H1 (cell line): Measurements from ENCODE around the gene MRPL52. TPM values are rescaled to one million over a fixed set of nuclear protein-coding genes. Genes with fewer than 3 reads are reported as not detected.

ENCODE experiments used
- CTCF ChIA-PET: fragments of 300-600 bp; sonication (Branson Sonifier 250); formaldehyde crosslinking; loops from one replicate; lab custom pipeline; 2021; ENCODE audit not compliant: partially characterized antibody; lab: Charles Lee
- POLR2A ChIA-PET: fragments of 300-600 bp; sonication (Branson Sonifier 250); formaldehyde crosslinking; loops from one replicate; lab custom pipeline; 2021; ENCODE audit warnings: inconsistent platforms; ENCODE audit not compliant: partially characterized antibody; lab: Charles Lee
- DNase-seq, 2 experiments: peaks; one replicate each; pipeline versions ENCODE4 v3.0.0 to v3.0.0-alpha.2; 2010 to 2022; ENCODE audit warnings: low spot score in 2 of 2, low read depth in 1 of 2, mixed read lengths in 1 of 2
- FAIRE-seq: peaks from 2 replicates; lab custom pipeline; 2011; peaks lifted over from hg19 to GRCh38; lab: Jason Lieb, UNC
- H2AFZ ChIP-seq: 2 replicates; pipeline ENCODE4 v1.8.1; 2012; ENCODE audit warnings: low read length, inconsistent platforms
- H2AK5ac ChIP-seq: 2 replicates; pipeline ENCODE4 v1.6.1; 2013; ENCODE audit warnings: low read depth, low read length
- H2BK120ac ChIP-seq: replicated peaks from 2 replicates; pipeline ENCODE3; 2013; ENCODE audit warnings: low read depth, low read length, inconsistent platforms
- H2BK12ac ChIP-seq: 2 replicates; pipeline ENCODE4 v1.6.1; 2013; ENCODE audit warnings: low read depth, low read length
- H2BK15ac ChIP-seq: 2 replicates; pipeline ENCODE4 v1.6.1; 2013; ENCODE audit warnings: low read length
- H2BK20ac ChIP-seq: 2 replicates; pipeline ENCODE4 v1.6.1; 2013; ENCODE audit warnings: low read length
- H2BK5ac ChIP-seq: 2 replicates; pipeline ENCODE4 v1.6.1; 2013; ENCODE audit warnings: low read depth, low read length
- H3K14ac ChIP-seq: 2 replicates; pipeline ENCODE4 v1.6.1; 2013; ENCODE audit warnings: inconsistent platforms; ENCODE audit not compliant: insufficient read length
- H3K18ac ChIP-seq: 2 replicates; pipeline ENCODE4 v1.6.1; 2013; ENCODE audit warnings: low read length; ENCODE audit errors: extremely low read depth
- H3K23ac ChIP-seq: 2 replicates; pipeline ENCODE4 v1.6.1; 2013; ENCODE audit warnings: inconsistent platforms; ENCODE audit not compliant: insufficient read length
- H3K23me2 ChIP-seq: 2 replicates; pipeline ENCODE4 v1.6.1; 2013; ENCODE audit warnings: low read depth, low read length
- H3K27ac ChIP-seq: 2 replicates; pipeline ENCODE4 v1.6.1; 2011; ENCODE audit warnings: low read depth, low read length, inconsistent platforms
- H3K27me3 ChIP-seq, 4 experiments: replicated peaks in 1 of 4; 1 replicate in 1 of 4; 2 replicates in 3 of 4; pipeline versions ENCODE4 v1.6.1 to v1.8.1; 2011 to 2013; ENCODE audit warnings: low read length in 3 of 4, mild to moderate bottlenecking in 3 of 4, inconsistent platforms in 2 of 4, mixed read lengths in 2 of 4, moderate library complexity in 1 of 4; ENCODE audit not compliant: control insufficient read depth in 3 of 4, insufficient read depth in 3 of 4; ENCODE audit errors: extremely low read depth in 1 of 4
- H3K36me3 ChIP-seq, 4 experiments: 2 replicates each; pipeline versions ENCODE4 v1.6.1 to v1.8.1; 2011 to 2013; ENCODE audit warnings: mild to moderate bottlenecking in 4 of 4, low read length in 3 of 4, moderate library complexity in 2 of 4, control low read depth in 1 of 4, inconsistent platforms in 1 of 4; ENCODE audit not compliant: insufficient read depth in 4 of 4, control insufficient read depth in 2 of 4
- H3K4ac ChIP-seq: replicated peaks from 2 replicates; pipeline ENCODE3; 2013; ENCODE audit warnings: low read length, low read depth, mixed read lengths, inconsistent platforms; ENCODE audit not compliant: insufficient read length
- H3K4me1 ChIP-seq, 4 experiments: replicated peaks in 1 of 4; 1 replicate in 1 of 4; 2 replicates in 3 of 4; pipeline versions ENCODE4 v1.6.1 to v1.8.1; 2011 to 2013; ENCODE audit warnings: low read length in 3 of 4, inconsistent platforms in 2 of 4, mixed read lengths in 1 of 4; ENCODE audit not compliant: insufficient read depth in 4 of 4, control insufficient read depth in 3 of 4
- H3K4me2 ChIP-seq, 2 experiments: 2 replicates each; pipeline versions ENCODE4 v1.6.1 to v1.8.1; 2011 to 2013; ENCODE audit warnings: low read depth in 2 of 2, low read length in 2 of 2, control low read depth in 1 of 2, inconsistent platforms in 1 of 2, mild to moderate bottlenecking in 1 of 2; ENCODE audit not compliant: insufficient read depth in 1 of 2
- H3K4me3 ChIP-seq, 4 experiments: fragments of 200-600, 300-600 bp in 1 of 4; sonication (generic), shearing (Covaris generic), sonication (Bioruptor Twin) in 1 of 4; 2 replicates each; pipeline versions ENCODE4 v1.5.1 to v1.8.1; 2011 to 2016; ENCODE audit warnings: low read length in 4 of 4, low read depth in 3 of 4, control low read depth in 2 of 4, inconsistent platforms in 2 of 4, mild to moderate bottlenecking in 2 of 4, mixed read lengths in 1 of 4, moderate library complexity in 1 of 4; ENCODE audit not compliant: insufficient read depth in 2 of 4; ENCODE audit errors: extremely low read depth in 1 of 4
- H3K56ac ChIP-seq: replicated peaks from 2 replicates; pipeline ENCODE3; 2013; ENCODE audit warnings: low read depth, mild to moderate bottlenecking, mixed read lengths, low read length, inconsistent platforms; ENCODE audit not compliant: insufficient read length
- H3K79me1 ChIP-seq: 2 replicates; pipeline ENCODE4 v1.6.1; 2013; ENCODE audit warnings: low read depth, low read length, control low read depth
- H3K79me2 ChIP-seq, 2 experiments: 2 replicates each; pipeline versions ENCODE4 v1.6.1 to v1.8.1; 2012 to 2013; ENCODE audit warnings: low read length in 2 of 2, mild to moderate bottlenecking in 2 of 2, inconsistent platforms in 1 of 2; ENCODE audit not compliant: insufficient read depth in 2 of 2, control insufficient read depth in 1 of 2
- H3K9ac ChIP-seq, 4 experiments: replicated peaks in 1 of 4; 1 replicate in 1 of 4; 2 replicates in 3 of 4; pipeline versions ENCODE4 v1.6.1 to v1.8.1; 2011 to 2013; ENCODE audit warnings: low read depth in 3 of 4, low read length in 3 of 4, control low read depth in 2 of 4, mild to moderate bottlenecking in 2 of 4, moderate library complexity in 2 of 4, inconsistent platforms in 1 of 4; ENCODE audit errors: extremely low read depth in 1 of 4
- H3K9me3 ChIP-seq, 2 experiments: 2 replicates each; pipeline versions ENCODE4 v1.6.1 to v1.8.1; 2012 to 2013; ENCODE audit warnings: mild to moderate bottlenecking in 2 of 2, moderate library complexity in 2 of 2, control low read depth in 1 of 2, inconsistent platforms in 1 of 2, low read depth in 1 of 2, low read length in 1 of 2, mixed read lengths in 1 of 2; ENCODE audit not compliant: insufficient read depth in 2 of 2
- H4K20me1 ChIP-seq, 2 experiments: replicated peaks in 1 of 2; 2 replicates each; pipeline versions ENCODE3 to v1.8.1; 2011 to 2013; ENCODE audit warnings: inconsistent platforms in 2 of 2, low read length in 2 of 2, mild to moderate bottlenecking in 1 of 2; ENCODE audit not compliant: insufficient read depth in 2 of 2, control insufficient read depth in 1 of 2
- H4K5ac ChIP-seq: 2 replicates; pipeline ENCODE4 v1.6.1; 2013; ENCODE audit warnings: low read length, low read depth, mixed read lengths, inconsistent platforms; ENCODE audit not compliant: insufficient read length
- H4K8ac ChIP-seq: 2 replicates; pipeline ENCODE4 v1.8.0; 2013; ENCODE audit warnings: mild to moderate bottlenecking, moderate library complexity, low read length, inconsistent platforms; ENCODE audit not compliant: insufficient read depth; ENCODE audit errors: extremely low read depth
- H4K91ac ChIP-seq: replicated peaks from 2 replicates; pipeline ENCODE3; 2013; ENCODE audit warnings: low read length, mixed read lengths, inconsistent platforms; ENCODE audit not compliant: insufficient read length
- CHD1 ChIP-seq: IDR thresholded peaks from 2 replicates; pipeline ENCODE4 v1.6.1; 2012; ENCODE audit warnings: low read depth, low read length, improper control_type of control experiment
- WGBS, 2 experiments: shearing (Covaris generic) in 1 of 2; methylation state at CpG; one replicate each; pipeline versions ENCODE4 v1.1.6 to v1.1.7; 2013 to 2015; ENCODE audit warnings: low lambda C conversion rate in 2 of 2, mixed read lengths in 2 of 2, inconsistent platforms in 1 of 2, low coverage in 1 of 2, missing lambda C conversion rate in 1 of 2; ENCODE audit not compliant: insufficient replicate concordance in 2 of 2, insufficient coverage in 1 of 2, insufficient read length in 1 of 2; ENCODE audit errors: extremely low coverage in 1 of 2, missing lambda C conversion rate in 1 of 2; 5-methylcytosine and 5-hydroxymethylcytosine counted together
- polyA plus RNA-seq, 7 experiments: library from polyadenylated mRNA; depleted of rRNA in 3 of 7; stranded (reverse) in 5 of 7; unstranded in 2 of 7; fragments of >200 nt in 5 of 7; fragments of 200-250 nt in 2 of 7; gene quantifications; 1 replicate in 5 of 7; 2 replicates in 1 of 7; 4 replicates in 1 of 7; pipeline versions ENCODE4 v1.2.1 to v1.2.3, GENCODE V29; 2011 to 2013; ENCODE audit warnings: missing spikeins in 2 of 7, mixed read lengths in 2 of 7
- total RNA-seq: library from RNA; stranded (reverse); fragmentation: NEBNext Ultra II Directional; extraction: Animal tissue kit (Norgen Biotek cat#: 25700); gene quantifications from 2 replicates; pipeline ENCODE4 v1.2.1, GENCODE V29; 2021

The MRPL52 gene
- total and polyA plus RNA-seq, 2 of the 8 experiments (the other 6 are each of a cell fraction or from before 2014, with no cell fraction given), result 70.5 to 176 TPM

- no peak for TF ChIP-seq CHD1
- TF ChIP-seq, all 59 proteins: peak for 0
- no peaks in the 10 kb centered on the region for H4K20me1 ChIP-seq
- ChIA-PET POLR2A (interaction anchor here (0.9 to 13.9 kb wide), 4 partner anchors 15 to 33 kb away, joined by 3 to 203 read pairs (median 44); partner anchors contain the start of genes MMP14 and MRPL52), CTCF (interaction anchor here (0.6 to 56.0 kb wide), 21 partner anchors 8 to 995 kb away, joined by 3 to 1562 read pairs (median 5); partner anchors contain the start of genes LRP10, MMP14, MRPL52 and OXA1L)
- H3K56ac ChIP-seq, result no peak overlapping the region
- H2AFZ ChIP-seq, result no peak overlapping the region
- H4K91ac ChIP-seq, result no peak overlapping the region
- DNase-seq (no peak), FAIRE-seq (no peak)
- H3K79me1 ChIP-seq, result no peaks in the 10 kb centered on the region
- H2BK20ac ChIP-seq, result no peak overlapping the region
- no peak overlapping the region for H3K4me3 ChIP-seq
- H3K18ac ChIP-seq, result no peak overlapping the region
- no peak overlapping the region for H3K23ac ChIP-seq
- no peaks in the 10 kb centered on the region for H3K79me2 ChIP-seq
- no peaks in the 10 kb centered on the region for H3K27me3 ChIP-seq
- peaks cover 2% of the 10 kb centered on the region; the same call in 1 of the 2 replicates for H3K23me2 ChIP-seq
- H3K9me3 ChIP-seq, result no peaks in the 10 kb centered on the region; a peak in 1 of 4 replicates
- peaks cover 0 to 4% (median 1%) of the 10 kb centered on the region in 4 experiments; a peak in 4 of 7 replicates for H3K4me1 ChIP-seq
- H3K14ac ChIP-seq, result no peak overlapping the region
- no peaks in the 10 kb centered on the region for H3K36me3 ChIP-seq
- no peak overlapping the region for H3K9ac ChIP-seq
- WGBS, 2 experiments, result 93% methylated on average over 8 of the region's 8 CpGs; no CpG with 5 or more reads in 1 of the 2 experiments
- no peak overlapping the region for H3K4ac ChIP-seq
- no peak overlapping the region for H2BK12ac ChIP-seq
- no peak overlapping the region for H3K4me2 ChIP-seq
- H2BK5ac ChIP-seq, result no peak overlapping the region
- H4K5ac ChIP-seq, result no peak overlapping the region
- no peak overlapping the region for H2AK5ac ChIP-seq
- H2BK120ac ChIP-seq, result no peak overlapping the region
- no peak overlapping the region for H4K8ac ChIP-seq
- H3K27ac ChIP-seq, result no peak overlapping the region
- H2BK15ac ChIP-seq, result no peak overlapping the region
These were observed 25.5 kb downstream of the MRPL52 start for GRCh38 chr14:22854963-22855724.
